Spleen (tissue), 7 donors: ENCODE measurements around the gene MR1.

Experiments
- CTCF ChIP-seq, 11 experiments: fragments of 200-600 bp in 7 of 11; fragments of 450-650 bp in 4 of 11; sonication (generic) in 4 of 11; IDR thresholded peaks in 8 of 11; conservative IDR thresholded peaks in 3 of 11; 1 replicate in 7 of 11; 2 replicates in 4 of 11; pipeline versions ENCODE4 v1.4.0 to v1.8.0; 2016 to 2021; ENCODE audit warnings: antibody characterized with exemption in 11 of 11, inconsistent platforms in 4 of 11, mild to moderate bottlenecking in 1 of 11
- POLR2A ChIP-seq, 3 donors: fragments of 450-650 bp; IDR thresholded peaks; one replicate each; pipeline ENCODE4 v1.5.1; 2017; ENCODE audit warnings: antibody characterized with exemption in 3 of 3, mild to moderate bottlenecking in 1 of 3
- donor health status: DM: no; HTN: no; CAD: no; lungs with moderate emphysema.
- donor health status: DM: no; HTN: no; CAD: no.
- donor health status: DM: no; HTN: no; CAD: no.

GRCh38 chr1:181028196-181028595 lies 5.6 kb upstream of the MR1 start:
- TF ChIP-seq CTCF (IDR thresholded peaks at IDR 0.05 in 8 of 11, conservative IDR thresholded peaks at IDR 0.05 in 3 of 11): no peak
- no peak for TF ChIP-seq POLR2A (IDR thresholded peaks at IDR 0.05)
